ENCODE results near the gene LRFN5. TPM values are rescaled to one million over a fixed set of nuclear protein-coding genes. Genes with fewer than 3 reads are reported as not detected.
"Not testable (repeated sequence)": the region's sequence is repeated elsewhere in the genome, so short reads cannot be mapped to it uniquely, and the experiment has no call there.

Gene LRFN5
- total and polyA plus RNA-seq, 5 donors from 2014 or later, result not detected

DNA sequence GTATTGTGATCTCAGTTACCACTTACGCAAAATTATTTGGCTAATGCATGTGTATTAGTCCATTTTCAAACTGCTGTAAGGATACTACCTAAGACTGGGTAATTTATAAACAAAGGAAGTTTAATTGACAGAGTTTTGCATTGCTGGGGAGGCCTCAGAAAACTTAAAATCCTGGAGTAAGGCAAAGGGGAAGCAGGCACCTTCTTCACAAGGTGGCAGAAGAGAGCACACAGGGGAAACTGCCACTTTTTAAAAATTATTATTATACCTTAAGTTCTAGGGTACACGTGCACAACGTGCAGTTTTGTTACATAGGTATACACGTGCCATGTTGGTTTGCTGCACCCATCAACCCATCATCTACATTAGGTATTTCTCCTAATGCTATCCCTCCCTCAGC is 143.9 kb downstream of the LRFN5 start:
- peaks cover 5 to 35% (median 14%) of the 10 kb centered on the region in 4 donors for H3K4me1 Mint-ChIP-seq
- peaks cover 3 to 10% (median 4%) of the 10 kb centered on the region in 7 donors for H3K9me3 Mint-ChIP-seq
- H3K27me3 ChIP-seq (ENCODE audit: control insufficient read depth, insufficient read depth, low read length); H3K36me3 ChIP-seq (ENCODE audit: control insufficient read depth, insufficient read depth, low read length); H3K27ac ChIP-seq (ENCODE audit: insufficient read depth, low read length, poor library complexity, severe bottlenecking); H3K4me3 ChIP-seq (ENCODE audit: low read depth, low read length); H3K9me3 ChIP-seq (ENCODE audit: control insufficient read depth in 2 of 2, low read length in 2 of 2); H3K4me1 ChIP-seq (ENCODE audit: control insufficient read depth, insufficient read depth, low read length, poor library complexity, severe bottlenecking); H3K36me3 Mint-ChIP-seq; ATAC-seq (ENCODE audit: low read depth in 2 of 2); H3K27me3 Mint-ChIP-seq; DNase-seq: not testable (repeated sequence)
- H3K27ac Mint-ChIP-seq, result peak overlapping the region in 1 of 3 donors; percentile 78
- peak overlapping the region in 1 of 4 donors; percentile 2 for H3K4me3 Mint-ChIP-seq

DNA sequence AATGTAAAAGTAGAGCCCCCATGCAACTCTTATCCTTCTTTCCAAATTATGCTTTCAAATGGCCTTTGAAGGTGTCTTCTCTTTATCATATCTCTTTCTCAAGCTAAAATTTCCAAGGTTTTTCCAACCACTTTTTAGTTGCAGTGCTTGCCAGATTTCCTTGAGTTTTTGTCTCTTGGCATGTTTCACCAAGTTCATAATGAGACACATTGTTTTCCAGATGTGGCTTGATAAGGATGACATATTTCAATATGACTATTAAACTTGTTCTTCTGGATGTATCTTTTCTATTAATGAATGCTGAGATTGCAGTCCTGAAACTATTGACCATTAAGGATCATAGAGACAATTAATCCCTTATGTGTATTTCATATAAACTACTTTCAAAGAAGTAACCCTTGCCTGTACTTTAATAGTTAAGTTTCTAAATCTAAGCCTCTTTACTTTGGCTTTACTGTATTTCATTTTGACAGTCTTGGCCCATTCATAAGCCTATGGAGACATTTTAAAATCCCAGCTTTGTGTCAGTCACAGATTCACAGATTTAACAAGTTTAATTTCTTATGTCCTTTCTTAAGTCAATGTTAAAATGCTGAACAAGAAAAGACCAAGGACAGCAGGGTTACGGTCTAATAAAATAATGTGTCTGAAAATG is 151.5 kb downstream of the LRFN5 start:
- Mint-ChIP-seq H3K4me3 (no peak overlapping the region), H3K27ac (no peak overlapping the region), H3K27me3 (no peaks in the 10 kb centered on the region), H3K36me3 (no peaks in the 10 kb centered on the region), H3K4me1 (no peaks in the 10 kb centered on the region), H3K9me3 (peaks cover 0 to 7% (median 4%) of the 10 kb centered on the region in 7 donors)
- H3K27me3 ChIP-seq (ENCODE audit: control insufficient read depth, insufficient read depth, low read length), result no peaks in the 10 kb centered on the region
- ATAC-seq (ENCODE audit: low read depth in 2 of 2), result no peak
- no peak for DNase-seq
- no peaks in the 10 kb centered on the region for H3K9me3 ChIP-seq (ENCODE audit: control insufficient read depth in 2 of 2, low read length in 2 of 2)
- H3K27ac ChIP-seq (ENCODE audit: insufficient read depth, low read length, poor library complexity, severe bottlenecking), result no peak overlapping the region
- no peak overlapping the region for H3K4me3 ChIP-seq (ENCODE audit: low read depth, low read length)
- no peaks in the 10 kb centered on the region for H3K4me1 ChIP-seq (ENCODE audit: control insufficient read depth, insufficient read depth, low read length, poor library complexity, severe bottlenecking)
- no peaks in the 10 kb centered on the region for H3K36me3 ChIP-seq (ENCODE audit: control insufficient read depth, insufficient read depth, low read length)

DNA sequence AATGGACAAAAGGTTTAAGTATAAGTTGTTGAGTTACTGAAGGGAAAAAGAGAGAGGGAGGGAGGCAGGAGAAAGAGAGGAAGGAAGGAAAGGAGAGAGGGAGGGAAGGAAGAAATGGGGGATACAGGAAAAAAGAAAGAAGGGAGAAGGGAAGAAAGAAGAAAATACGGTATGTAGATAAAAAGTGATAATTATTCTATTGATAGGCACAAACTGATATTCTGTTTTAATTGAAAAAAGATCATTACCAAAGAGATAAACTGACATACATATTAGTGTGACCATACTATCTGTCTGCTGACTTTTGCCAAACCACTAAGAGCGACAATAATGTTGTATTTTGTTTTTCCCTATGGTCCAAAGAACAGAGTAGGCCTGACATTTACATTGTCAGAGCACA is 154.5 kb downstream of the LRFN5 start:
- DNase-seq (no peak), ATAC-seq (ENCODE audit: low read depth in 2 of 2) (no peak)
- Histone ChIP-seq H3K9me3 (ENCODE audit: control insufficient read depth in 2 of 2, low read length in 2 of 2) (no peaks in the 10 kb centered on the region), H3K4me3 (ENCODE audit: low read depth, low read length) (no peak overlapping the region), H3K27me3 (ENCODE audit: control insufficient read depth, insufficient read depth, low read length) (no peaks in the 10 kb centered on the region), H3K27ac (ENCODE audit: insufficient read depth, low read length, poor library complexity, severe bottlenecking) (no peak overlapping the region), H3K4me1 (ENCODE audit: control insufficient read depth, insufficient read depth, low read length, poor library complexity, severe bottlenecking) (no peaks in the 10 kb centered on the region), H3K36me3 (ENCODE audit: control insufficient read depth, insufficient read depth, low read length) (no peaks in the 10 kb centered on the region)
- Mint-ChIP-seq H3K27me3 (no peaks in the 10 kb centered on the region), H3K27ac (no peak overlapping the region), H3K36me3 (no peaks in the 10 kb centered on the region), H3K9me3 (peaks cover 0 to 5% (median 2%) of the 10 kb centered on the region in 7 donors), H3K4me3 (no peak overlapping the region), H3K4me1 (no peaks in the 10 kb centered on the region)

DNA sequence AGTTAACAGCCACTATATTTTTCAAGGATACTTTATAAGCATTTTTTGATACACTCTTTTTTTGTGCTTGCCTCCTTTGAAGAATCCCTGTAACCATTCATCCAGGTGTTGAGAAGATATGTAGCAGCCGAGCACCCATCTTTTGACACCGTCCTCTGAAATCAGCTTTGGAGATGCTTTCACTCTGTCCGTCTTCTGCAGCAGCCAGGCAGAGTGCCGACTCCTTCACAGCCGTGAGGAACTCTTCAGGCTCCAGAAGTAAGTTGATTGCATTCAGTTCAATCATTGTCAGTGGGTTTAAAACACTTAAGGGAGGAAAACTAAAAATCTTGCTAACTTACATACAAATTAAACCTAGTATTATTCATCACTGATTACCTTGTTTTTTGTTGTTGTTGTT is 160.1 kb downstream of the LRFN5 start:
- Mint-ChIP-seq H3K9me3 (peaks cover 0 to 3% (median 0%) of the 10 kb centered on the region in 7 donors), H3K27me3 (no peaks in the 10 kb centered on the region), H3K27ac (no peak overlapping the region), H3K36me3 (no peaks in the 10 kb centered on the region), H3K4me3 (no peak overlapping the region), H3K4me1 (no peaks in the 10 kb centered on the region)
- H3K4me3 ChIP-seq (ENCODE audit: low read depth, low read length), result no peak overlapping the region
- no peaks in the 10 kb centered on the region for H3K9me3 ChIP-seq (ENCODE audit: control insufficient read depth in 2 of 2, low read length in 2 of 2)
- no peaks in the 10 kb centered on the region for H3K36me3 ChIP-seq (ENCODE audit: control insufficient read depth, insufficient read depth, low read length)
- no peaks in the 10 kb centered on the region for H3K27me3 ChIP-seq (ENCODE audit: control insufficient read depth, insufficient read depth, low read length)
- no peaks in the 10 kb centered on the region for H3K4me1 ChIP-seq (ENCODE audit: control insufficient read depth, insufficient read depth, low read length, poor library complexity, severe bottlenecking)
- ATAC-seq (ENCODE audit: low read depth in 2 of 2) (no peak), DNase-seq (no peak)
- no peak overlapping the region for H3K27ac ChIP-seq (ENCODE audit: insufficient read depth, low read length, poor library complexity, severe bottlenecking)

DNA sequence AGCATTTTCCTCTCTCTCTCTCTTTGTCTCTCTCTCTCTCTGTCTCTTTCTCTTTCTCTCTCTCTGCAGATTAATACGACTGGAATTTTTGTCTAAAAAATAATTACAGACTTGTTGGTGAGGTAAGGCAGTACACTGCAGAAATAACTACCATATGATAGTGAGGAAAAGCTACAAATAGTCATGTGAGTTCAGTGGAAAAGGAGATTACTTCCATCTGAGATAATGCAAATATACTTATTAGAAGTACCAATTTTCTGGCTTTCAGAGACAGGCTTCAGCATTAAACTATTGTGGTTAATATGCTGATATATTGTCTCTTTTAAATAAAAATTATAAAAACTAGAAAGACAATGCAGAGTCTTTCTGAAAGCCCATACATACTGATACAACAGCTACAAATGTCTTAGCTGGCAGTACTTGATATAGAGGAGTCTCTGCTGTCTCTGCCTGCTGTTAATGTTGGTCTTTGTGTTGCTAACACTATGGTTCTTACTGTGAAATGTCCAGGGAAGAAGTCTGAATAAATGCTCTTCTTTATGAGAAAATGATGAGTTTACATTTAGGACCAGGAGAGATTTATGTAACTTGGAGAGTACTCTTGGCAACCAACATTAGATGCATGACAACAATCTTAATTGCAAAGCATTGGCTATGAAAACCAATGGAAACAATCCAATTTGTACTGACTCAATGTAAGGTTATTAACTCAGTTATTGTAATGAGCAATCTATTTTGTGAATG is 167.0 kb downstream of the LRFN5 start:
- Histone ChIP-seq H3K9me3 (ENCODE audit: control insufficient read depth in 2 of 2, low read length in 2 of 2) (no peaks in the 10 kb centered on the region), H3K4me1 (ENCODE audit: control insufficient read depth, insufficient read depth, low read length, poor library complexity, severe bottlenecking) (no peaks in the 10 kb centered on the region), H3K27me3 (ENCODE audit: control insufficient read depth, insufficient read depth, low read length) (no peaks in the 10 kb centered on the region), H3K36me3 (ENCODE audit: control insufficient read depth, insufficient read depth, low read length) (no peaks in the 10 kb centered on the region), H3K27ac (ENCODE audit: insufficient read depth, low read length, poor library complexity, severe bottlenecking) (no peak overlapping the region), H3K4me3 (ENCODE audit: low read depth, low read length) (no peak overlapping the region)
- DNase-seq, result no peak
- Mint-ChIP-seq H3K27ac (no peak overlapping the region), H3K4me3 (no peak overlapping the region), H3K9me3 (peaks cover 0 to 7% (median 3%) of the 10 kb centered on the region in 7 donors), H3K27me3 (no peaks in the 10 kb centered on the region), H3K36me3 (no peaks in the 10 kb centered on the region), H3K4me1 (no peaks in the 10 kb centered on the region)
- ATAC-seq (ENCODE audit: low read depth in 2 of 2), result no peak

DNA sequence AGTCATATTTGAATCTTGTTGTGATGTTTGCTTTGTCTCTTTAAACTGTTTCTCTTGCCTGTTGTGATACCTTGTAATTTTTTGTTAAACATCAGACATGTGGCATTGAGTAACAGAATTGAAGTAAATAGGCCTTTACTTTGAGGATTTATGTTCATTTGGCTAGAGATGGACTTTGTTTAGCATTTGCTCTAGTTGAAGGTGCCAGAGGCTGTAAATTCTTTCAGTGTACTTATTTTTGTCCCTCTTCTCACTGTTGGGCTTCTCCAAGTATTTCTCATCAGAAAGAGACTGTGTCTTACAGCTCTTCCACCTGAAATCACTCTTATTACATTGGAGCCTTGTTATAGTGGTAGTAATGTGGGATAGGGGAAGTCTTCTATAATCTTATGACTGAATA is 175.8 kb downstream of the LRFN5 start:
- no peak for ATAC-seq (ENCODE audit: low read depth in 2 of 2)
- no peak for DNase-seq

DNA sequence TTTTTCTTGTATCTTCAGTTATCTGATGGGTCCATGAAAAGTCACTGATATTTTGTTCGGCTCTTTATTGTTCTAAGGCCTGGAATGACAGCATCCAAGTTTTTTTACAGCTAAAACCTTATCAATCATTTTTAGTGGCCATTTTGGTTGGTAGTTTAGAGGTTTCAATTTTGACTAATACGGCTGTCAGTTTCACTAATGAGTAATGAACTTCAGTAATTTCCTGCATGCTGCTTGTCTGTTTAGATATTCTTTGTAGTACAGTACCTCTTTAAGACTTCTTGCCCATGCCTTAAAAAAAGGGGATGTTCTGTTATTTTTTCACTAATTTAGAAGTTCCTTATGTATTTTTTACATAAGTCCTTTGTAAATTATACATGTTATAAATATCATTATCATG is 176.7 kb downstream of the LRFN5 start:
- no peak overlapping the region for H3K27ac Mint-ChIP-seq
- H3K27ac ChIP-seq (ENCODE audit: insufficient read depth, low read length, poor library complexity, severe bottlenecking), result no peak overlapping the region
- H3K36me3 ChIP-seq (ENCODE audit: control insufficient read depth, insufficient read depth, low read length), result no peaks in the 10 kb centered on the region
- no peaks in the 10 kb centered on the region for H3K27me3 Mint-ChIP-seq
- no peak overlapping the region for H3K4me3 Mint-ChIP-seq
- H3K9me3 ChIP-seq (ENCODE audit: control insufficient read depth in 2 of 2, low read length in 2 of 2), result no peaks in the 10 kb centered on the region
- H3K9me3 Mint-ChIP-seq, result peaks cover 0 to 6% (median 0%) of the 10 kb centered on the region in 7 donors
- no peaks in the 10 kb centered on the region for H3K4me1 Mint-ChIP-seq
- DNase-seq (no peak), ATAC-seq (ENCODE audit: low read depth in 2 of 2) (no peak)
- H3K36me3 Mint-ChIP-seq, result no peaks in the 10 kb centered on the region
- H3K4me3 ChIP-seq (ENCODE audit: low read depth, low read length), result no peak overlapping the region
- no peaks in the 10 kb centered on the region for H3K27me3 ChIP-seq (ENCODE audit: control insufficient read depth, insufficient read depth, low read length)
- no peaks in the 10 kb centered on the region for H3K4me1 ChIP-seq (ENCODE audit: control insufficient read depth, insufficient read depth, low read length, poor library complexity, severe bottlenecking)

More for the DNA sequence above, 175.8 kb downstream of the LRFN5 start:
- Histone ChIP-seq H3K27ac (ENCODE audit: insufficient read depth, low read length, poor library complexity, severe bottlenecking) (no peak overlapping the region), H3K36me3 (ENCODE audit: control insufficient read depth, insufficient read depth, low read length) (no peaks in the 10 kb centered on the region), H3K4me1 (ENCODE audit: control insufficient read depth, insufficient read depth, low read length, poor library complexity, severe bottlenecking) (no peaks in the 10 kb centered on the region), H3K4me3 (ENCODE audit: low read depth, low read length) (no peak overlapping the region), H3K27me3 (ENCODE audit: control insufficient read depth, insufficient read depth, low read length) (no peaks in the 10 kb centered on the region), H3K9me3 (ENCODE audit: control insufficient read depth in 2 of 2, low read length in 2 of 2) (no peaks in the 10 kb centered on the region)
- H3K4me3 Mint-ChIP-seq, result no peak overlapping the region
- H3K4me1 Mint-ChIP-seq, result no peaks in the 10 kb centered on the region
- H3K36me3 Mint-ChIP-seq, result no peaks in the 10 kb centered on the region
- no peak overlapping the region for H3K27ac Mint-ChIP-seq
- no peaks in the 10 kb centered on the region for H3K27me3 Mint-ChIP-seq
- peaks cover 0 to 6% (median 0%) of the 10 kb centered on the region in 7 donors for H3K9me3 Mint-ChIP-seq

DNA sequence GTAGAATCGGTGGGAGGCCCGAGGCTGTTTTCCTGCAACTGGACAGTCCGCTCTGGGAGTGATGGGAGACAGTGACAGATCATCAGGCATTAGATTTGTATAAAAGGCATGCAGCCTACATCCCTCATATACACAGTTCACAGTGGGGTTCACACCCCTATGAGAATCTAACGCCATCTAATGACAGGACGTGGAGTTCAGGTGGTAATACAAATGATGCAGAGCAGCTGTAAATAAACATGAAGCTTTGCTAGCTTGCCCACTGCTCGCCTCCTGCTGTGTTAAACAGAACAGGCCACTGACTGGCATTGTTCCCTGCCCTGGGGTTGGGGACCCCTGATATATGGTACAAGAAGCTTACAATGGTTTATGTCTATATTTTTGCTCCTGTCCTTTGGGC is 179.0 kb downstream of the LRFN5 start:
- Histone ChIP-seq H3K36me3 (ENCODE audit: control insufficient read depth, insufficient read depth, low read length) (no peaks in the 10 kb centered on the region), H3K9me3 (ENCODE audit: control insufficient read depth in 2 of 2, low read length in 2 of 2) (no peaks in the 10 kb centered on the region), H3K4me3 (ENCODE audit: low read depth, low read length) (no peak overlapping the region), H3K27me3 (ENCODE audit: control insufficient read depth, insufficient read depth, low read length) (no peaks in the 10 kb centered on the region), H3K4me1 (ENCODE audit: control insufficient read depth, insufficient read depth, low read length, poor library complexity, severe bottlenecking) (no peaks in the 10 kb centered on the region), H3K27ac (ENCODE audit: insufficient read depth, low read length, poor library complexity, severe bottlenecking) (no peak overlapping the region)
- Mint-ChIP-seq H3K36me3 (no peaks in the 10 kb centered on the region), H3K9me3 (peaks cover 0 to 6% (median 0%) of the 10 kb centered on the region in 7 donors), H3K4me3 (no peak overlapping the region), H3K4me1 (no peaks in the 10 kb centered on the region), H3K27me3 (no peaks in the 10 kb centered on the region), H3K27ac (no peak overlapping the region)
- no peak for ATAC-seq (ENCODE audit: low read depth in 2 of 2)
- no peak for DNase-seq

Measured in CD4-positive, CD25-positive, alpha-beta regulatory T cell (primary cell).